Prostate gland (tissue), 2 donors: ENCODE data around the gene SDC3. TPM values are rescaled to one million over a fixed set of nuclear protein-coding genes. Genes with fewer than 3 reads are reported as not detected.

Source experiments
- DNase-seq: peaks from one replicate; pipeline ENCODE4 v3.0.0-alpha.2; 2019; ENCODE audit warnings: low spot score
- H3K27ac ChIP-seq, 2 donors: fragments of 200-600 bp; sonication (generic); 2 replicates each; pipeline ENCODE4 v1.5.1; 2017 to 2019
- H3K27me3 ChIP-seq: fragments of 200-600 bp; sonication (generic); replicated peaks from 2 replicates; pipeline ENCODE4 v1.5.1; 2019; ENCODE audit not compliant: insufficient read depth
- H3K36me3 ChIP-seq, 2 donors: fragments of 200-600 bp; sonication (generic); 1 replicate in 1 of 2; 2 replicates in 1 of 2; pipeline versions ENCODE4 v1.5.1 to v1.8.1; 2017 to 2019
- H3K4me1 ChIP-seq: fragments of 200-600 bp; sonication (generic); replicated peaks from 2 replicates; pipeline ENCODE4 v1.5.1; 2019
- H3K4me3 ChIP-seq, 2 donors: fragments of 200-600 bp; sonication (generic); 2 replicates each; pipeline ENCODE4 v1.5.1; 2017 to 2019
- H3K9me3 ChIP-seq: fragments of 200-600 bp; sonication (generic); 2 replicates; pipeline ENCODE4 v1.5.1; 2017
- CTCF ChIP-seq, 4 experiments: fragments of 200-600 bp in 2 of 4; fragments of 450-650 bp in 2 of 4; sonication (generic) in 2 of 4; IDR thresholded peaks; 1 replicate in 3 of 4; 2 replicates in 1 of 4; pipeline ENCODE4 v1.5.1; 2016 to 2019; ENCODE audit warnings: antibody characterized with exemption in 4 of 4, mild to moderate bottlenecking in 2 of 4, moderate library complexity in 2 of 4
- POLR2A ChIP-seq: fragments of 450-650 bp; IDR thresholded peaks from one replicate; pipeline ENCODE4 v1.6.1; 2016; ENCODE audit warnings: antibody characterized with exemption, mild to moderate bottlenecking
- POLR2AphosphoS5 ChIP-seq: sonication (generic); formaldehyde crosslinking; IDR thresholded peaks from one replicate; pipeline ENCODE4 v1.6.1; 2017; ENCODE audit warnings: antibody characterized with exemption
- WGBS: methylation state at CpG from one replicate; pipeline ENCODE4 v1.1.5; 2018; 5-methylcytosine and 5-hydroxymethylcytosine counted together
- intact Hi-C: fragments of 100-400 bp; cut with DNase I; formaldehyde crosslinking; loops from one replicate; pipeline ENCODE4 v1.14.2; 2022
- total RNA-seq, 2 donors: library from RNA; depleted of rRNA; stranded (reverse); fragments of >200 nt; gene quantifications; one replicate each; pipeline ENCODE4 v1.1.0, GENCODE V29; 2016

The SDC3 gene
- total RNA-seq, 2 donors from 2014 or later: 25.5 to 39.6 TPM

GRCh38 chr1:30883389-30884172 is 25.0 kb downstream of the SDC3 start:
- Histone ChIP-seq H3K4me3 (no peak overlapping the region), H3K27ac (no peak overlapping the region), H3K9me3 (no peaks in the 10 kb centered on the region), H3K4me1 (peaks cover under 1% of the 10 kb centered on the region), H3K27me3 (no peaks in the 10 kb centered on the region), H3K36me3 (no peaks in the 10 kb centered on the region)
- TF ChIP-seq POLR2A (no peak), CTCF (IDR thresholded peaks at IDR 0.05) (no peak)
- WGBS: 83% methylated on average over 18 of the region's 18 CpGs
- intact Hi-C loops: no loop called here
- no peak for DNase-seq

- H3K27ac ChIP-seq: no peak overlapping the region
- intact Hi-C loops: no loop called here
These were observed 25.7 kb downstream of the SDC3 start for GRCh38 chr1:30882678-30883388.

DNA sequence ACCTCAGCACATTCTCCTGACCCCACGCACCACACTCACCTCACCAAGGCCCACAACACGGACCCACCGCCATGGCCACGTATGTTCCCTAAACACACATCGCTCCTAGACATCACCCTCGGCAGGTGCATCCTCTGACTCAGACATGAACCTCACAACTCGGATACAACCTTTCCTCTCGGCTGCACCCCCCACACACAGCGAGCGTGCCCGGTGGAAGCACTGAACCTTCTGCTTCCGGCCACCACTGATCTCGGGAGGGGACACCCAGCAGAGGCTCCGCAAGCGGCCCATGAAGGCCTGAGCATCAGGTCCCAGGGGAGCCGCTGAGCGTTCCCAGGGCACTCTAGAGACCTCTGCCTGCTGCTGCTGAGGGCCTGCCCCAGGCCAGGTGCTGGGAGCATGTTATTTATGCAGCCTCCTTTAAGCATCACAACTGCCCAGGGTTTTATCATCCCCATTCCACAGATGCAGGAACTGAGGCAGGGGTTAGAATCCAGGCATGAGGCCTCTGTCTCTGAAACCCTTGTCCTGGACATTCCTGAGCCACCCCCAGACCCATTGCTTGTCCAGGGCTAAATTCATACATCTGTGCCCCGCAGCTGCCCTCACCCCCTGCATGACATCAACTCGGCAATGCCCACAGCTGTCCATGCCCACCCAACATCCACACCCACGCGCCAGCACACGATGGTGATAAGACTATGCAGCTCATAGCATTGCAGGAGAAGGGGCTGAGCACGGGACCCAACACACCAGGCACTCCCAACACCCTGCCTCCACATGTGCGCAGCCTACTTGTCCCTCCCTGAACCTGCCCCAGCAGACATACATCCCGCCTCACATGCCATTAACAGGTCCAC is 27.0 kb downstream of the SDC3 start:
- H3K27me3 ChIP-seq: no peaks in the 10 kb centered on the region
- H3K4me3 ChIP-seq: no peak overlapping the region
- H3K36me3 ChIP-seq: no peaks in the 10 kb centered on the region
- no peak overlapping the region for H3K27ac ChIP-seq
- DNase-seq: no peak
- intact Hi-C loops: no loop called here
- H3K4me1 ChIP-seq: peaks cover 3% of the 10 kb centered on the region
- no peak for TF ChIP-seq POLR2AphosphoS5
- TF ChIP-seq POLR2A: no peak
- TF ChIP-seq CTCF (IDR thresholded peaks at IDR 0.05): no peak
- WGBS: 89% methylated on average over 22 of the region's 25 CpGs
- H3K9me3 ChIP-seq: no peaks in the 10 kb centered on the region

More at GRCh38 chr1:30882678-30883388, 25.7 kb downstream of the SDC3 start:
- H3K27me3 ChIP-seq: no peaks in the 10 kb centered on the region
- no peaks in the 10 kb centered on the region for H3K4me1 ChIP-seq
- TF ChIP-seq POLR2AphosphoS5 (no peak), CTCF (IDR thresholded peaks at IDR 0.05) (no peak), POLR2A (no peak)
- H3K36me3 ChIP-seq: no peaks in the 10 kb centered on the region
- H3K9me3 ChIP-seq: no peaks in the 10 kb centered on the region
- DNase-seq: no peak
- H3K4me3 ChIP-seq: no peak overlapping the region
- 72% methylated on average over 14 of the region's 14 CpGs for WGBS

DNA sequence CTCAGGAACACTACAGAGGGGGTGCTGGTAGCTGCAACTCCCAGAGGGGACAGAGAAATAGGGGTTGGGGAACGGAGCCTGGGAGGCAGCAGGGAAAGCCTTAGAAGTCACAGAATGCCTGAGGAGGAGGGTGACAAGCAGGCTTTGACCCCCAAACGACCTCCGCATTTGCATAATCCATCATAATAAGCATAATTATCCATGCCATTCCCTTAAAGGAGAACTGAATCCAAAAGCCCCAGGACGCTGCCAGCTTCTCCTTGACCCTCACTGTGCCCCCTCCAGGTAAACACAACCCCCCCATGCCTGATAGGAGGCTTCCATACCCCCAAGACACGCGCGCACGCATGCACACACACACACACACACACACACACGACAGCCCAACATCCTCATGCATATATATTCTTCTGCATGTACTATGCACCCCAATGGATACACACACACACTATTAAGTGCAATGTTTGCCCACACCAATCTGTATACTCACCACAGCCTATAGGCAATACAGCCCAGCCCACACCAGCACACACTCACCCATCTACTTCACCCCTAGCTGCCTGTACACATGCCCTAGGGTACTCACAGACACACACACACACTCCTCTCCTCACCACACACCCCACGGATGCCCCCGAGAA is 27.8 kb downstream of the SDC3 start:
- 83% methylated on average over 11 of the region's 11 CpGs for whole genome bisulfite sequencing
- intact Hi-C loops: no loop called here
- H3K27ac ChIP-seq: no peak overlapping the region
- peaks cover 3% of the 10 kb centered on the region for H3K4me1 ChIP-seq
- H3K4me3 ChIP-seq: no peak overlapping the region
- DNase-seq: no peak
- no peaks in the 10 kb centered on the region for H3K36me3 ChIP-seq
- no peaks in the 10 kb centered on the region for H3K27me3 ChIP-seq
- TF ChIP-seq CTCF (IDR thresholded peaks at IDR 0.05) (no peak), POLR2A (no peak), POLR2AphosphoS5 (no peak)
- H3K9me3 ChIP-seq: no peaks in the 10 kb centered on the region
